T-helper 17 cell (primary cell): ENCODE results near the gene KDSR. TPM values are rescaled to one million over a fixed set of nuclear protein-coding genes. Genes with fewer than 3 reads are reported as not detected.

ENCODE experiments used
- ATAC-seq: fragments of 150-1000 bp; cut with Tn5 transposase; 2 replicates; pipeline ENCODE4 v1.10.0; 2021; ENCODE audit warnings: mild to moderate bottlenecking, moderate library complexity
- DNase-seq, 3 donors: peaks; one replicate each; pipeline versions ENCODE4 v3.0.0 to v3.0.0-alpha.2; 2020 to 2021
- H3K9me3 ChIP-seq: one replicate; pipeline ENCODE4 v1.7.0; 2013; ENCODE audit warnings: low read length, mild to moderate bottlenecking; ENCODE audit not compliant: control insufficient read depth, poor library complexity, severe bottlenecking
- H3K27ac Mint-ChIP-seq: one replicate; pipeline ENCODE4 v1.8.0; 2022; ENCODE audit warnings: mild to moderate bottlenecking, moderate library complexity, mixed read lengths
- H3K27me3 Mint-ChIP-seq: one replicate; pipeline ENCODE4 v1.8.0; 2022; ENCODE audit warnings: mixed read lengths
- H3K36me3 Mint-ChIP-seq: one replicate; pipeline ENCODE4 v1.8.0; 2022; ENCODE audit warnings: low read depth, mixed read lengths
- H3K4me1 Mint-ChIP-seq: one replicate; pipeline ENCODE4 v1.8.0; 2022; ENCODE audit warnings: mild to moderate bottlenecking, mixed read lengths
- H3K4me3 Mint-ChIP-seq: one replicate; pipeline ENCODE4 v1.8.0; 2022; ENCODE audit warnings: mild to moderate bottlenecking, moderate library complexity, mixed read lengths
- total RNA-seq, 4 donors: library from RNA in 2 of 4; stranded (reverse) in 2 of 4; gene quantifications; one replicate each; pipeline ENCODE4 v1.2.3 and lab custom pipeline; 2022 to 2026

Gene KDSR
- total RNA-seq, 2 donors from 2014 or later: 55.2 to 71.2 TPM

DNA sequence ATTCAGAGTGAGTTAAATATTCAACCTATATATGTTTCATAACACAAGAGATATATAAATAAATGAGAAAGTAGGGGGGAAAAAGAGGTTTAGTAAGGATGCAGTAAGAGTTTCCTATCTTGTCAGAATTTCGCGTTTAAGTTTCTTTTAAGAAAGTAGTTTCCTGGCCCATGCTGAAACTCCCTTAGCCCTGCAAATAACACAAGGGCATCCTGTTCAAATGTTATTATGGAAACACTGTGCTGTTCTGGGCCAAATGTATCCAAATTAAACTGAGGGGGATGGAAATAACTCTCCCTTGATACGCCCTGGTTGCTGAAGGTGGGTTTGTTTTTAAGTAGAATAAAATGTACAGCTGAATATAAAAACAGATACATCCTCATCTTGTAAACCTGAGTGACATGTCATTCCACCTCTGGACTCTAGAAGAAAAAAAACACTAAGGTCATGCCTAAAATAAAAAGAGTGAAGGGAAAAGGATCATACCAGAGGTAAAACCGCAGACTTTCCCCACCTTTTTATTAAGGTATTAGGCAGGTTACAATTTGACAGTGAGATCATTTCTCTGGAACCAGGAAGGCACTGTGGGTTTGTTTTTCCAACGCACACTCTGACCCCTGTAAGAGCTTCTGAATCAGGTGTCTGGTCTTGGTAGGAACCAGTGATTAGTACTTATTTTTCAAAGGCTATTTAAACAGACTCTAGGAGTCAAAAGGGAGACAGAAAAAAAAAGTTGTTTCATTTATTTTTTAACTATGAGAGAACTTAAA, 64.2 kb downstream of the KDSR start:
- Mint-ChIP-seq H3K36me3 (peaks cover 7% of the 10 kb centered on the region), H3K4me3 (peak overlapping the region; percentile 66), H3K27me3 (no peaks in the 10 kb centered on the region), H3K27ac (peak overlapping the region; percentile 93), H3K4me1 (peaks cover 77% of the 10 kb centered on the region)
- no peak for ATAC-seq
- no peak for DNase-seq
- H3K9me3 ChIP-seq: no peaks in the 10 kb centered on the region

- H3K9me3 ChIP-seq: no peaks in the 10 kb centered on the region
- ATAC-seq (no peak), DNase-seq (no peak)
- no peaks in the 10 kb centered on the region for H3K27me3 Mint-ChIP-seq
- H3K4me1 Mint-ChIP-seq: peaks cover 72% of the 10 kb centered on the region
- peaks cover 7% of the 10 kb centered on the region for H3K36me3 Mint-ChIP-seq
- H3K27ac Mint-ChIP-seq: peak overlapping the region; percentile 93
- no peak overlapping the region for H3K4me3 Mint-ChIP-seq
Observed at GRCh38 chr18:63302220-63302619, 64.8 kb downstream of the KDSR start.

DNA sequence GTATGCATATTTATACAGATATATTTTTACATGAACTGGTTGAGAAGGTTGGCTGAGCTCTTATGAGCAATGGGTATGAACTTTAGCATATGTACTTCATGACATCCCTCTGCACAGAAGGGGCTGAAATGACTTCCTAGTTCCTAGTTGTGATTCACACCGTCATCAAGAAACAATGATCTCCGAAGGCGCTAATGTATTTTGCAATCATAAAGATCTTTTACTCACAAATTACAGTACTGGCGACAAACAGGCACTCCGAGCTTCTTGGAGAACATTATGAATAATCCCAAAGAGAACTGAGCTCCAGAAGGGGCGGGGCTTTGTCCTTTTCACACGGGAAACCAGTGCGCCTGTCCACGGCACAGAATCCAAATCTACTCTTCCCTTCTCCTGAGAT, 65.6 kb downstream of the KDSR start:
- no peaks in the 10 kb centered on the region for H3K27me3 Mint-ChIP-seq
- H3K4me1 Mint-ChIP-seq: peaks cover 69% of the 10 kb centered on the region
- no peak for ATAC-seq
- peaks cover 4% of the 10 kb centered on the region for H3K36me3 Mint-ChIP-seq
- no peaks in the 10 kb centered on the region for H3K9me3 ChIP-seq
- no peak for DNase-seq
- H3K4me3 Mint-ChIP-seq: peak overlapping the region; percentile 45
- peak overlapping the region; percentile 93 for H3K27ac Mint-ChIP-seq

GRCh38 chr18:63299837-63300745, 66.9 kb downstream of the KDSR start:
- no peaks in the 10 kb centered on the region for H3K9me3 ChIP-seq
- Mint-ChIP-seq H3K27me3 (no peaks in the 10 kb centered on the region), H3K4me3 (peak overlapping the region; percentile 85), H3K36me3 (peaks cover 7% of the 10 kb centered on the region), H3K27ac (peak overlapping the region; percentile 93), H3K4me1 (peaks cover 67% of the 10 kb centered on the region)
- DNase-seq (no peak), ATAC-seq (peak; percentile 63)

DNA sequence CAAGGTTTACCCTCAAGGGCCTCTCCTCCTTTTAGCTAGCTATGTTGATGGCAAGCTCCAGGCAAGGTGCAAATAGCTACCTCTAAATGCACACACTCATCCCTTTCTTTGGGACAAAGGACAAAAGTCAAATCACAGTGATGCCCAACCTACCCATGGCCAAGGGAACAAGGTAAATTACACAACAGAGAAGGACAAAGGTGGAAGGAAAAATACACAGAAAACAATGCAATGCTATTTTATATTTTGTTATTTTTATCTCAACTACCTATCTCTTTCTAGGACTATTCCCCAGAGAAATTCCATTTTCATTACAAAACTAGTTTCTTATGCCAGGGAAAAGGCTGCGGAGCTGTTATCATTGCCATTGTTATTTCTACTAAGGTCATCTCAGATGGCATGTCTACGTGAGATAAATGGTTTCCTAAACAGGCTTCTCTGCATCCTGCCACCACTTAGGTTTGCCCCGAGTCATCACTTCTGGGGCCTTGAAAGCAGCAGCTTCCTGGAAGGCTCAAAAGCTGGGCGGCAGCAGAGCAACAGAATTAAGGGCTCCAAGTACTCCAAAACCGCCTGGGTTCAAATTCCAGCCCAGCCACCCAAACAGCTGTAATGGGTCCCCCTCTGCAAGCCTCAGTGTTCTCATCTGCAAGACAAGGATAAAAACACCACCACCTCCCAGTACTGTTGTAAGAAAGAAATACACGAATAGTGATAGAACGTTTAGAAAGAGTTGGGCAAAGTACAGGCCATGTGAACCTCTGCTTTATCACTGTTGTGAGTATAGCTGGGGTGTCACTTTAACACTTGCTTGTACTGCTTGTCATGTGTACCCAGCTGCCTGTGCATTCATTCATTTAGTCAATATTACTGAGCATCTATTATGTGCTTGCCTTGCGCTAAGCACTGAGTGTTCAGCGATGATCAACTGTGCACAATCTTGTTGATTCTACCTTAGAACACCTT, 68.3 kb downstream of the KDSR start:
- Mint-ChIP-seq H3K4me3 (peak overlapping the region; percentile 85), H3K36me3 (peaks cover 7% of the 10 kb centered on the region), H3K27ac (peak overlapping the region; percentile 93), H3K4me1 (peaks cover 60% of the 10 kb centered on the region), H3K27me3 (no peaks in the 10 kb centered on the region)
- ATAC-seq (peak; percentile 72), DNase-seq (no peak)
- H3K9me3 ChIP-seq: no peaks in the 10 kb centered on the region

DNA sequence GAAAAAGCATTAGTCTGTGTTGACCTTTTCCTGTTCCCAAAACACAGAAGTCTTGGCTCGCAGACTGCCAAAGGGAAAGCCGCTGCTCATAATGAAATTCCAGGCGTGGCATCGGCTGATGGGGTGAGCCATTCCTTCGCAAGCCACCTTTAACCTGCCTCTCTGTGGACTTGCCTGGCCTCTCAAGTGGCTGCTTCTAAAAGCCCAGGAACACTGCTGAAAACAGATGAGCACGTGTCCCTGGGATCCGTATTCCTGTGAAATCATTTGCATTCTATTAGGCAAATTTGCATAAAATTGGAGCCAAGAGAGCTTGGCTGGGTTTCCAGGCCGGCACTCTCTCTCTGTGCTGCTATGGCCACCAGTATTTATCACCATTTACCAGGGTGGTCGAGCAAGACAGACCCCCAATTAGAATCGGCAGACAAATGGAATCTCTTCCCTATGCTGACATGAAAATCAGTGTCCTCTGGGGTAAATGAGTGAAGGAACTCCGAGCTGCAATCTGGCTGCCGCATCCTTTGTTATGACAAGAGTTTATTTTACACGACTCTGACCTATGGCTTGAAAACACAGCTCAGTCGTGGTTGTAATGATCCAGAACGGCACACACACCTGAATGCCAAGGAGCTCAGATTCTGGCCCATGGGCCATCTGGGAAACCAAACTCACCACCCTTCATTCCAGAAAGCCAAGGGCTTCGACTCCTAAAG, 69.2 kb downstream of the KDSR start:
- DNase-seq (no peak), ATAC-seq (no peak)
- no peaks in the 10 kb centered on the region for H3K9me3 ChIP-seq
- peak overlapping the region; percentile 93 for H3K27ac Mint-ChIP-seq
- peak overlapping the region; percentile 85 for H3K4me3 Mint-ChIP-seq
- H3K4me1 Mint-ChIP-seq: peaks cover 63% of the 10 kb centered on the region
- peaks cover 10% of the 10 kb centered on the region for H3K36me3 Mint-ChIP-seq
- no peaks in the 10 kb centered on the region for H3K27me3 Mint-ChIP-seq

- no peak for ATAC-seq
- peaks cover 62% of the 10 kb centered on the region for H3K4me1 Mint-ChIP-seq
- H3K36me3 Mint-ChIP-seq: peaks cover 6% of the 10 kb centered on the region
- H3K9me3 ChIP-seq: no peaks in the 10 kb centered on the region
- H3K27me3 Mint-ChIP-seq: no peaks in the 10 kb centered on the region
- no peak overlapping the region for H3K27ac Mint-ChIP-seq
- no peak overlapping the region for H3K4me3 Mint-ChIP-seq
- DNase-seq: no peak
Observed at GRCh38 chr18:63293935-63294334, 73.1 kb downstream of the KDSR start.

DNA sequence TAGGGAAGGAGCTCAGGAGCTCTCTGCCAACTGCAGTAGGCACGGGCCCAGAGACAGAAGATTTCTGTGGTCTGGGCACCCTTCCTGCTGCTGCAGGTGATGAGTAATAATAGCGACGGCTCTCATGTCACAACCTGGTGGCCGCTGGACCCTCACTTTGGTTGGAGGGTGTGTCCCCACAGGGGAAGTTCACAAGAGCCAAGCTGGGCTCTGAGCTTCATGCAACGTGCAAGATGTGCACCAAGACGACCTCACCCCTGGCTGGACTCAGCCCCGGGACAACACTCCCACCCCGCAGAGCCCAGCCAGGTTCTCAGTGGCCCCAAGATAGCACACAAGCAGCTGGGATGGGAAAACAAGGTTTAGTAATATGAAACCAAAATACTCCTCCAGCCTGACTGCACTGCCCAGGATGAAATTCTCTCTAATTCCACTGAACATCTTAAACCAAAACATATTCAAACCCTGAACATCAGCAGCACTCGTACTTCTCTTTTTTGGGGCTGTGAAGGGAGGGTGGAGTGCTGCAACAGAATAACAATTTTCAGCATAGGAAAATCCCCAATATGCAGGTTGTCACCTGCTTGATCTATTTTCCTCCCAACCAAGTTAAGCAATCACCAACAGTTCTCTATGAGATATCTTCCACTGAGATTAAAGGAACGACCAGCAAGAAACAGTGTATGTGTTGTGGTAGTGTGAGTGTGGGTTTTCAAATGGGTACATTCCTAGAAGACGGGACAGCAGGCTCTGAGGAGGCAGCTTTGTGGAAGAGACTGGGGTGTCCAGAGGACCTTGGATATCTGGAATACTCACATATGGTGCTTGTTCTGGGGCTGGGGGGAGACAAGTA, 73.9 kb downstream of the KDSR start:
- Mint-ChIP-seq H3K27me3 (no peaks in the 10 kb centered on the region), H3K4me1 (peaks cover 53% of the 10 kb centered on the region), H3K36me3 (peaks cover 6% of the 10 kb centered on the region), H3K27ac (no peak overlapping the region), H3K4me3 (no peak overlapping the region)
- DNase-seq (no peak), ATAC-seq (peak; percentile 56)
- H3K9me3 ChIP-seq: no peaks in the 10 kb centered on the region

GRCh38 chr18:63291278-63291677, 75.7 kb downstream of the KDSR start:
- peaks cover 54% of the 10 kb centered on the region for H3K4me1 Mint-ChIP-seq
- H3K9me3 ChIP-seq: no peaks in the 10 kb centered on the region
- peak; percentile 51 for ATAC-seq
- H3K27ac Mint-ChIP-seq: no peak overlapping the region
- H3K27me3 Mint-ChIP-seq: no peaks in the 10 kb centered on the region
- no peak for DNase-seq
- no peak overlapping the region for H3K4me3 Mint-ChIP-seq
- H3K36me3 Mint-ChIP-seq: peaks cover 8% of the 10 kb centered on the region

GRCh38 chr18:63290821-63291200, 76.2 kb downstream of the KDSR start:
- no peak overlapping the region for H3K27ac Mint-ChIP-seq
- no peaks in the 10 kb centered on the region for H3K27me3 Mint-ChIP-seq
- ATAC-seq (peak; percentile 82), DNase-seq (peak in 2 of 3 donors; percentile 14 to 15)
- H3K9me3 ChIP-seq: no peaks in the 10 kb centered on the region
- H3K4me1 Mint-ChIP-seq: peaks cover 57% of the 10 kb centered on the region
- H3K4me3 Mint-ChIP-seq: no peak overlapping the region
- peaks cover 10% of the 10 kb centered on the region for H3K36me3 Mint-ChIP-seq

DNA sequence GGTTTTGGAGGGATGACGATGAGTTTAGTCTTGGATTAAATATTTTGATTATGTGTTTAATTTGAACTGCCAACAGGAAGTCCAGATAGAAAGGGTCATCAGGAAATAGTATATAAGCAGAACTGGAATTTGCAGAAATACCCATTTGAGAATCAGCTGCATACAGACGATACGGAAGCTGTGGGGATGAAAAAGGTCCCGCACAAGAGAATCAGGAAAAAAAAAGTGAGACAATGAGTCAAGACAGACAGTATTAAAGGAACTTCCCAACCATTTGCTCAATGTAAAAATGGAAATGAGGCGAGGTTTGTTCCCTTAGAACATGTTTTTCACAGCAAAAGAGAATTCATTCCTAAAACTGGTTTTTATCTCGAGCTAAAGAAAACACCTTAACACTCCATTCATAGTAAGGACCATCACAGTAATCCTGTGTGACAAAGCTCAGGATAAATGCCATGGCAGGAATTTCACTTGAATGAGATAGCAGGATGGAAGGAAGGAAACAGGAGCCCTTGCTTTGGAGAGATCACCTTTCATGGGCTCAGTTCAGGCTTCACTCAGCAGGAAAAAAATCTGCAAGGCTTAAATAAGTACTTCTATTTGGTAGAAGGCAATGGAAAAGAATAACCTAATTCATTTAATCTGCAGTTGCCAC, 76.7 kb downstream of the KDSR start:
- H3K27me3 Mint-ChIP-seq: no peaks in the 10 kb centered on the region
- H3K4me1 Mint-ChIP-seq: peaks cover 57% of the 10 kb centered on the region
- no peak for ATAC-seq
- H3K36me3 Mint-ChIP-seq: peaks cover 7% of the 10 kb centered on the region
- H3K27ac Mint-ChIP-seq: no peak overlapping the region
- no peaks in the 10 kb centered on the region for H3K9me3 ChIP-seq
- no peak overlapping the region for H3K4me3 Mint-ChIP-seq
- no peak for DNase-seq
